OCI-LY3 (cell line): ENCODE data around the gene WDR72.

Experiments used
- EZH2phosphoT487 ChIP-seq: fragments of 200-600 bp; shearing (Covaris generic); IDR thresholded peaks from 2 replicates; pipeline ENCODE4 v1.6.1; 2018; ENCODE audit warnings: antibody characterized with exemption, mixed run types, low read depth
- TF ChIP-seq, protein P1 (sequence below): fragments of 200-600, 300-600 bp; sonication (generic); IDR thresholded peaks from 2 replicates; pipeline ENCODE4 v1.5.1; 2014; ENCODE audit warnings: antibody characterized with exemption, low read length, low read depth

DNA sequence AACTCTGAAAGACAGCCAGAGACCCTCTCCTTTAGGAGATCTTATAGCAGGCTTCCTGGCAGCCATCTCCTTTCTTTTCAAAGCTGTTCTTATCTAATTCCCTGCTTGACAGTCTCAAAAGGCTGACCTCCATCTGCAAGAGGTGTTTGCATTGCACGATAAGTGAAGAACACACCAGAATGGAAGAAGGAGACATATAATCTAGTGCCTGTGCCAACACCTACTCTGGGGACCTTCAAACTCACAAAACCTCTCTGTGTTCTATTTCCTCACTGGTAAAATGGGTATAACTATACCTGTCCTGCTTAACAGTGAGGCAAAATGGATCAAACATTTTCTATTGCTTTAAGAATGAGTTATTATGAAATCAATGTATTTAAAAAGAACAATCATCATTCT is 65.0 kb downstream of the WDR72 start:
- TF ChIP-seq, protein P1, sequence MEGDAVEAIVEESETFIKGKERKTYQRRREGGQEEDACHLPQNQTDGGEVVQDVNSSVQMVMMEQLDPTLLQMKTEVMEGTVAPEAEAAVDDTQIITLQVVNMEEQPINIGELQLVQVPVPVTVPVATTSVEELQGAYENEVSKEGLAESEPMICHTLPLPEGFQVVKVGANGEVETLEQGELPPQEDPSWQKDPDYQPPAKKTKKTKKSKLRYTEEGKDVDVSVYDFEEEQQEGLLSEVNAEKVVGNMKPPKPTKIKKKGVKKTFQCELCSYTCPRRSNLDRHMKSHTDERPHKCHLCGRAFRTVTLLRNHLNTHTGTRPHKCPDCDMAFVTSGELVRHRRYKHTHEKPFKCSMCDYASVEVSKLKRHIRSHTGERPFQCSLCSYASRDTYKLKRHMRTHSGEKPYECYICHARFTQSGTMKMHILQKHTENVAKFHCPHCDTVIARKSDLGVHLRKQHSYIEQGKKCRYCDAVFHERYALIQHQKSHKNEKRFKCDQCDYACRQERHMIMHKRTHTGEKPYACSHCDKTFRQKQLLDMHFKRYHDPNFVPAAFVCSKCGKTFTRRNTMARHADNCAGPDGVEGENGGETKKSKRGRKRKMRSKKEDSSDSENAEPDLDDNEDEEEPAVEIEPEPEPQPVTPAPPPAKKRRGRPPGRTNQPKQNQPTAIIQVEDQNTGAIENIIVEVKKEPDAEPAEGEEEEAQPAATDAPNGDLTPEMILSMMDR: no peak
- TF ChIP-seq EZH2phosphoT487: no peak
